HG03565 (cell line): ENCODE results near the gene C17orf114.
A peak's percentile ranks its signal among the peaks of the same experiment; 100 is the strongest.
"Not testable (repeated sequence)": the region's sequence is repeated elsewhere in the genome, so short reads cannot be mapped to it uniquely, and the experiment has no call there.

Experiments
- ATAC-seq: cut with Tn5 transposase; IDR thresholded peaks from one replicate; pipeline ENCODE4 v1.9.1; 2021; ENCODE audit warnings: mild to moderate bottlenecking, moderate library complexity; ENCODE audit not compliant: unreplicated experiment

C17orf114 gene

DNA sequence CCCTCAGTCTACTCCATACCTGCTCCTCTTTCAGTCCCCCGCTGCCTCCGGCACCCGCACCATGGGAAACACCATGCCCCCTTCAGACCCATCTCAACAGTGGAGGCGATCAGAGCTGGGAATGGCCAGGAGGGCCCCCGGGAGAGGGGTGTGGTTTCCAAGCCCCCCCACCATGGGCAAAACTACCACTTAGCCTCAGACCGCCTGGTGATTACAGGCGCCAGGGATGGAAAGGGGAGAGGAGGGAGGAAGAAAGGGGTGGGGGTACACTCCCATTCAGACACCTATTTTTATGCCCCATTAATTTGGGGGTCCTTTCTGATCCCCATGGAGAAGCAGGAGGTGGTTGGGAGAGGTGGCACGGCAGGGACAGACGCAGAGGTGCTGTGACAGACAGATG is at the start of gene C17orf114:
C17orf114 (minus strand) TSS at position 101 of the 400 bp plus-strand sequence.
- no peak for ATAC-seq

DNA sequence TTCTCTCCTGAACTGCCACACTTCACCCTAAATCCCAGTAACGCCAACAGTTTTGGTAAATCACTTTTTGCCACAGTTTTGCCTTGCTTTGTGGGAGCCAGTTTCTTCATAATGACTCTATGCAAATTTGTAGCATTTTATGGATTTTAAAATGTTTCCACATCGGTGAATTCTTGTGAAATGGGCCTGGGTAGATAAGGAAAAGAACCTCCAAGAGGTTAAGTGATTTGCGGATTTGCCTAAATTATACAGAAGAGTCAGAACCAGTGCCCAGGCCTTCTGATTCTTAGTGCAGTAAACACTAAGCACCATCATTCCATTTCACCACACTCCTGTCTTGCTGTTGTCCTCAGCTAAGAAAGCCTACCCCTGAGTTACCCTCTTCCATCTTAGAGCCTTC is 49.0 kb upstream of the C17orf114 start:
- ATAC-seq: no peak

DNA sequence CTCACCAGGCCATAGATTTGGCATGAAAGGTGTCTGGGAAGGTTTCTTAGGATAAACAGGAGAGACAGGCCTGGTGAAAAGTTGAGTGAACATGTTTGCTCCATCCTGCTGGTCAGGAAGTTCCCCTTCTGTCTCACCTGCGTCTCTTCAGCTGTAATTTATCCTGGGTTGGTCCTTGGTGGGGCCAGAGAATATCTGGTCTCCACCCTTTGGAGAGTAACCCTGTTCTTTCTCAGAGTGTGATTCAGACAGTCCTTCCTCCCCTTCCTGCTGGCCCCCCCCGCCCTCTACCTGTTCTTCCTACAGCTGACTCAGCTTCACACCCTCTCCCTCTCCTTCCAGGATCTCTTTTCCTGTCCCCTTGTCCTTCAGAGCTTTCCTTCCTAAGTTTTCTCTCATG is 48.1 kb upstream of the C17orf114 start:
- ATAC-seq: no peak

DNA sequence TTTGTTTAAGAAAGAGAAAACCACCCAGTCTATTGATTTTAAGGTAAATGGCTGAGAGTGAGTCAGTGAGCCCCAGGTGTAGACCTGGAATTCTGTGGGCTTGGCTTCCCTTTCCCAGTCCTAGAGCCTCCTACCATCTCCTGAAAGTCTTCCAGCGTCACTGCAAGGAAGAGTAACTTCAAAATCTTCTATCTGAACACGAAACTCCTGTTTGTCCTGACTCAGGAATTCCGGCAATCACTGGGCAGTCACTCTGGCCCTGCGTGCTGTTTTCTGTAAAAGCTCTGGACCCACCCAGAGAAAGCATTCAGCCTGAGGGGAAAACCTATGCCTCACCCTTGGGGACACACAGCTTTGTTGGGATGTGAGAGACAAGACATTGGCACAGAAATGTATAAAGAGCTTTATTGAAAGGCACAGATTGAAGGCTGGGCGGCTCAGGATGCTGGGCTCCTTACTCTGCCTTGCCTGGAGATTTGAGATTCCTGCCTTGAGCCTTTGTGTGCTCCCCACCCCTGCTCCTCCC is 46.9 kb upstream of the C17orf114 start:
- no peak for ATAC-seq

DNA sequence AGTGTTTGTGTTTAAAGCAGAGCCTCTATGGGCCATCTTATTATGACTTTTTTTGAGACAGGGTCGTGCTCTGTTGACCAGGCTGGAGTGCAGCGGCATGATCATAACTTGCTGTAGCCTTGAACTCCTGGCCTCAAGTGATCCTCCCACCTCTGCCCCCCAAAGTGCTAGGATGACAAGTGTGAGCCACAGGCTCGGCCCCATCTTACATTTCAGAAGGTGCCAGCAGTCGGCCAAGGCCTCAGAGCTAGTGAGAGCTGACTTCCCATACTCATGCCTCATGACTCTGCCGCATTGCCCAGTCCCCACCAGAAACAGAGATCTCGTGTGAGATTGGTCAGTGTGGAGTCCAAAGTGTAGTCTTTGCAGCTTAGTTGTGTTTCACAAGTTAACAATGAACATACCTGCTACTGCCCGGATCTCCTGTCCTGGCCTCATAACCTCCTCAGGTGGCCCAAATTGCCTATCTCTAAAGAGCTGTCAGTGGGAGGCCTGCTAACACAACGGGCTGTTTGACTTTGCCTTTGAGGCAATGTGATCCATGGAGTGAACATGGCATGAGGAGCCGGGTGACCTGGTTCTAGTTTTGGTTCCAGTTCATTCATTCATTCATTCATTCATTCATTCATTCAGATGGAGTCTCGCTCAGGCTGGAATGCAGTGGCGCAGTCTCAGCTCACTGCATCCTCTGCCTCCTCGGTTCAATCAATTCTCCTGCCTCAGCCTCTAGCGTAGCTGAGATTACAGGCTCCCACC is 44.7 kb upstream of the C17orf114 start:
- no peak for ATAC-seq

DNA sequence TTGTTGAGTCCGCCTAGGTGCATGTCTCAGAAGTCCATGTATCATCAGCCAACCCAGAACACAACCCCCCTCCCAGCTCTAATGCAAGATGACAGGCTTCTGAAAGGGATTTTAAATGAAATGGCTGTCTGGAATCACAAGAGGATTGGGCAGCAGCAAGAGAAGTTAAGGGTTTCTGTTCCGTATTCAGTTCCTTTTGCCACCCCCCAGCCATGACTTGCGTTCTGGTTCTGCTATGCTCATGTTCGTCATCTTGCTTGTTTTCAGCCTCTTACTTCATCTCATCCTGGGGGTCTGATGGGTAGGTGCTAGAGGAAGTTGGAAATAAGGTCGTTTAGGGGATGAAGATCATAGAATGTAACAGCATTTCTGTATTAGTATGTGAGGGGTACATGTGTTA is 43.0 kb upstream of the C17orf114 start:
- ATAC-seq: no peak

DNA sequence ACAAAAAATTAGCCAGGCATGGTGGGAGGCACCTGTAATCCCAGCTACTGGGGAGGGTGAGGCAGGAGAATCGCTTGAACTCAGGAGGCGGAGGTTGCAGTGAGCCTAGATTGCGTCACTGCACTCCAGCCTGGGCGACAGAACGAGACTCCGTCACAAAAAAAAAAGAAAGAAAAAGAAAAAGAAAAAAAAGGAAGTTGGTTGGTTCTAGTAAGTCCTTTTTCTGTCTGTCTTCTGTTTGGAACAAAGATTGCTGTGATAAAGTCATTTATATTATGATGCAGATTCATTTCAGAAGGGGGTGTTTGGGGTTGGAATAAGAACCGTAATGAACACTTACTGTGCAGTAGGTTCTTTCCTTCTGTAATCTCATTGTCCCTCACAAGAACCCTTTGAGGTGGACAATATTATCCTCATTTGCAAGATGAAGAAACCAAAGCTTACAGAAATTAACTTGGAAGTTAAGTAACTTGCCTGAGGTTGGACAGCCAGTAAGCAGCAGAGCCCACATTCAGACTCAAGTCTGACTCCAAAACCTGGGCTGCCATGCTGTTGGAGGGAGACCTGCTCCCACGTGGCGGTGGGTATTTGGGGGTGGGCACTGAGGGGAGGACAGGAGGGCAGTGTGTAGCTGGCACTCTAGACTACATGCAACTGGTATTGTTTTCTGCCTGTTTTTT is 41.3 kb upstream of the C17orf114 start:
- no peak for ATAC-seq

DNA sequence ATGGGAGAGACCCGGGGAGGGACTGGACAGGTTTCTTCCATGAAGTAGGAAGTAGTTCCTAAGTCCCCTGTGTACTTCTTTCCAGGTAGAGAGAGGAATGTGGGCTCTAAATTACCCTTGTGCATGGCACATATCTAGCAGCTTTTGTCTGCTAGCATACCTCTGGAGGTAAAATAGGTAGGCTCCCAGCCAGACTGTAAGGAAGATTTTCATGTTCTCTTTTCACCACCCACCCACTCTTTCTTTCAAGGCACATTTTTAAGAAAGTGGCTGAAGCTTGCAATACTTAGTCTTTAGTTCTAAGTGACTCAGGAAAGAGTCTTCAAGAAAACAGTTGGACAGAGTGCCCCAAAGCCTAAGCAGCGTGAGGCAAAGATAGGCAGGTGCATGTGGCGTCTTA is 40.2 kb upstream of the C17orf114 start:
- ATAC-seq: no peak

DNA sequence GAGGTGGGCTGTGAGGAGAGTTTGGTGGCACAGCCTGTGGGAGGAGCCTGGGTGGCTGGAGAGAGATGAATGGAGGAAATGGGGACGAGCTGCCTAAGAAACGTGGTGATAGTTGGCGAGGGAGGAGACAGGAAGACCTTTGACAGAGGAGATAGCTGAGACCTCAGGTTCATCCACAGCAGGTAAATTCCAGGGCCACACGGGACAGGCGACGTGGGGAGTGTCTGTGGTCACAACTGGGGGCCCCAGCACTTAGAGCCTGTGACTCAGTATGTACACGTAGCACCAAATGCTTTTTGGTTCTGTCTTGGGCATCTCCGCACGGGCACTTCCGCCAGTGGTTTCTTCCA is 38.7 kb upstream of the C17orf114 start:
- ATAC-seq: no peak

DNA sequence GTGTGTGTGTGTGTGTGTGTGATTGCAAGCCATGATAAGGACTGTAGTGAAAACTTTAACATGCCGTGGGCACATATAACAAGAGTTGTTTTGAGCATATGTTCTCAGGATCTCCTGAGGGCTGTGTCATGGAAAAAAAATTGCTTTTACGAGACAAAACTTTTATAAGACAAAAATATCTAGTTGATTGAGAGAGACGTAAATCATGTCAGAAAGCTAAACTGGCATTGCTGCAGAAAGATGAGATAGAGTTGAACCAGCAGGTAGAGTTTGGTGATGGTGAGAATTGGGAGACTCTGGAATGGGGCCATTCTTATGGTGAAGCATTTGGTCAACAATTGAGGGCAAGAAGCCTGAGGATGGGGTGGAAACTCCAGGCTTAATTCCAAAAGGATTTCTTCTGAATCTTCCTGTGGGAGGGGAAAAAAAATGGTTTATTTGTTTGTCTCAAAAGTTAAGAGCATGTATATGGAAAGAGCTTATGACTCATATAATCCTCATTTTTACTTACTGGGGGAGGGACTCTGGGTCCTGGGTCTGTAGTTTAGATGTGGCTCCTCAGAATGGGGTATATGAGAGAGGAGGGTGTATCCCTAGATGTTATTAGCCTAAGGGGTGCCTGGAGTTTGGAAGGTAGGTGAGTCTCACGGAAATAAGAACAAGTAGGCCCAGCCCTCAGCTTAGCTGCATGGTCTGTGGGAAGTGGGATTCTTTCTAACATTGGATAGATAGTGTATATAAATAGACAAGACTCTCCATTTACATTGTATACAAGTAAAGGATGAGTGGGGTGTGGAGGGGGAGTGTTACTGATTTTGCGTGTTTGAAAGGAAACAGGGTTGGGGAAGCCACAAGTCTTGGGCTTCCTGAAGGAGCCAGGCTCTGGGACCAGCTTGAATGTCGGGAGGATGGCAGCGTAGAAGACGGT is 38.1 kb upstream of the C17orf114 start:
- no peak for ATAC-seq

DNA sequence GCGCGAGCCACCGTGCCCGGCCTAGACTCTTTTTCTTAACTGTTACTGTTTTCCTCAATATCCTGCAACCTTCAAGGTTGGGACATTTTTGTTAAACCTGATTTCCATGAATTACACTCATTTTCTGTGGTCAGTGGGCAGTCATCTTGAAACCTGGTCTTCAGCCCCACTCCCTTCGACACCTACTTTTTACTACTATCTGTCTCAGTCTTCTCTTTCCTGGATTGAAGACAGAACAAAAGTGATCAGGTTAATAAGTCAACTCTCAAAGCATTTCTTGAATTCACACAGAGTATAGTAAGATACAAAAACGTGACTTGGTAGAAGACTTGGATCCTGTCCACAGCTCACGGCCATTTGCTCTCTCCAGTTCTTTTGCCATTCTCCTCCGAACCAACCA is 37.1 kb upstream of the C17orf114 start:
- no peak for ATAC-seq

DNA sequence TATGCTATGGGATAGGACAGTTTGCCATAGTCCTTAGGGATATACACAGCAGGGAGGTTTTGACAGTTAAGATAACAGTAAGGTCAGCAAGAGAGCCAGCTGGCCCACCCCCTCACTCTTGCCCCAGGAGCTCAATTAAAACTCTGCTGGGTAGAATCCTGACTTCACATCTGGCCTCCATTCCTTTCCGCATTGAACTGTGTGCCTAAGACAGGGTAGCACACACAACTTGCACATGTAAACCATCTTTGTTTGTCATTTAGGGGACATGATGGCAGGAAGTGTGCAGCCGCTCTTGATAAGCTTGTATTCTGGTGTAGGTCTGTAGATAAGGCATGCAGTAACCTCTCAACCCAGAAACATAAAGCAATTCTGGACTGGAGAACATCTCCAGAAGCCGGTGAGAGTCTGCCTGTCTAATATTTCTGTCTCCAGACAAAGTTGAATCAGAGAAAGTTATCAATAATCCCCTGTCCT is 36.2 kb upstream of the C17orf114 start:
- no peak for ATAC-seq

DNA sequence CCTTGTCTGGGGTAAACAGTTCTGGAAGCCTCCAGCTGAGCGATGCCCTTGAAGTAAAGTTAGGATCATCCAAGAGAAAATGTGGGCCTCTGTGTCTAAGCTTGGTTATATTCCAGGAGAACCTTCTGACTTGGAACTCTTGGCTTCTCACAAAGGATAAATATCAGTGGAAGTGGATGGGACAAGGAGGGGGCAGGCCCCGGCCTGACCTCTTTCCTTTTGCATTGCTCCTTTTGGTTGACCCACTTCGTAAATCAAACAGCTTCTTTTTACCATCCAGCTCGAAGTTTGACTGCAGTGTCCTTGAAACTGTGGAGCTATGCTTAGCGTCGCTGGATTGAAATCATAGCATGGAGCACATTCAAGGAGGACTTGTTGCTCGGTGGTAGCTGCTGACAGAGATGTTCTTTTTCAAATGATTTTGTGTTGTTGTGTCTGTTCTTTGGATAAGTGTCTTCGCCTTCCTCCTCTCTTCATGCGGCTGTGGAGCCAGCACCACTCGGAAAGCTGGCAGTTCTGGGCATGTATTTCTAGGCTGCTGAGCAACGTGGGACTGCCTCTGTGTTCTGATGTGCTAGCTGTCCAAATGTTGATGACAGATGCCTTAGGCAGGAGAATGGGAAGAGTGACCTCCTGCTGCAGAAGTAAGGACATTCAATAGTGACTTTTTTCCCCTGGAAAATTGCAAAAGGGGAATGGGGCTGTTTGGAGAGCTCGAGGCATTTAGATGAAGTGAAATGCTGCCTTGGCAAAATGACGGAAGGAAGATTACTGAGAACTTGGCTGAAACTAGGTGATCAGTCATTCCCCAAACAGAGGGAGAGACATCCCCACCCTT is 35.6 kb upstream of the C17orf114 start:
- ATAC-seq: no peak

DNA sequence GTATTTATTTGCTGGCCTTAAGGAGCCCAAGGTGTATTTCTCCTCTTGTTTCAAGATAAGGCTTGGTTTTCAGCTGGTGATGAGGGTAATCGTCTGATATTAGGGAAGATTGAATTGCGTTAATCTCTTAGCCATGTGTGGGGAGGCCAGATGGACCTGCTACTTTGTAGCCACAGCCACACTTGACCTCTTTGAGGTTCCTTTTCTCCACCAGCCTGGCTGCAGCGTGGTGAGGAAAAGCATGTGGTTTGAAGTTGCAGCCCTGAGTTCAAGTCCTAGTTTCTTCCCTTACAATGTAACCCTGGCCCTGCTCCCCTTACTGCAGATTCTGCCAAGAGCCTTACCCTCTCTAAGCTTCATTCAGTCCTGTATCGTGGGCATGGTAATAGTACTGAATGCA is 34.1 kb upstream of the C17orf114 start:
- ATAC-seq: no peak

DNA sequence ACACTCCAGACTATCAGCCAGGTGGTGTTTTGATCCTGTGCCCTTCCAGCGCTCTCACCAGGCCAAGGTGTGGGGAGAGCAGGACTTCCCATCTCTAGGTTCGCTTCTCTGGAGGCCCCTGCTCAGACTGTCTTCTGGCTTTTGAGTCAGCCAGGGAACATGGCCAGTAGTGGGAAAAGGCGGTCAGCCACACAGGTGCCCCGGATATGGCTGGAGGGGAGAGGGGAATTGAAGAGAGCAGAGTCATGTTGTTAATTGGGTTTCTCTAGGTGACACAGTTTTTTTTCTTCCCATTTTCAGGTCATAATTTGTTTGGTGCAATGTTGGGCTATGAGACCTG is 32.5 kb upstream of the C17orf114 start:
- ATAC-seq: no peak

DNA sequence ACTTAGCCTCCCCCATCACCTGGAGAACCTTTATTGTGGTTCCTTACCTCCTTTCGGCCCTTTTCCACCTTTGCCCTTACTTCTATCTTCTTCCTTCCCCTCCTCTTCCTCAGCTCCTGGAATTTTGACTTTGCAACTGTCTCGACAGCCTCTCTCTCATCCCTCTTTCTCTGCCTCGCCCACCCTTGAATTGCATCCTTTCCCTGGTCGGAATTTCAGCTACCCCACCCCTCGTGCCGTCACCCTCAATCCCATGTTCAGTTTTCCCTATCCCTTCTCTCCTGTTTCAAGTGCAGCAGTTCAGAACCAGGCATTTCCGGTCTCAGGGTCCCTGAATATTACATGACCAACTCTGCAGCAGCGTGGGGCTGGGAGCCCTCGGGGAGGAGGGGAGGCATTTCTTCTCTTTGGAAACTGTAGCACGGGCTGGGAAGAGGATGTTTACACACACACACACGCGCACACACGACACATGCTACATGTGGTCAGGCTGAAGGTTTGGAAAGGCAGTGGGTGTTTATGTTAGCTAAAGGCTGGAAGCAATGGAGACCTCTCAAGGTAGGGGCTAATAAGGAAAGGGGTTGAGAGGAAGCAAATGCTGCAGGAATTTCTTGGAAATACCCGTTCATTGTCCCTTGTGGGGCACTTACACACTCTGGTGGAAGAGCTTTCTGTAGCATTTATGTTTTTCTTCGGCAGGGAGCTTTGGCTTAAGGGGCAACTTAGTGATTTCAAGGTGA is 32.0 kb upstream of the C17orf114 start:
- no peak for ATAC-seq

DNA sequence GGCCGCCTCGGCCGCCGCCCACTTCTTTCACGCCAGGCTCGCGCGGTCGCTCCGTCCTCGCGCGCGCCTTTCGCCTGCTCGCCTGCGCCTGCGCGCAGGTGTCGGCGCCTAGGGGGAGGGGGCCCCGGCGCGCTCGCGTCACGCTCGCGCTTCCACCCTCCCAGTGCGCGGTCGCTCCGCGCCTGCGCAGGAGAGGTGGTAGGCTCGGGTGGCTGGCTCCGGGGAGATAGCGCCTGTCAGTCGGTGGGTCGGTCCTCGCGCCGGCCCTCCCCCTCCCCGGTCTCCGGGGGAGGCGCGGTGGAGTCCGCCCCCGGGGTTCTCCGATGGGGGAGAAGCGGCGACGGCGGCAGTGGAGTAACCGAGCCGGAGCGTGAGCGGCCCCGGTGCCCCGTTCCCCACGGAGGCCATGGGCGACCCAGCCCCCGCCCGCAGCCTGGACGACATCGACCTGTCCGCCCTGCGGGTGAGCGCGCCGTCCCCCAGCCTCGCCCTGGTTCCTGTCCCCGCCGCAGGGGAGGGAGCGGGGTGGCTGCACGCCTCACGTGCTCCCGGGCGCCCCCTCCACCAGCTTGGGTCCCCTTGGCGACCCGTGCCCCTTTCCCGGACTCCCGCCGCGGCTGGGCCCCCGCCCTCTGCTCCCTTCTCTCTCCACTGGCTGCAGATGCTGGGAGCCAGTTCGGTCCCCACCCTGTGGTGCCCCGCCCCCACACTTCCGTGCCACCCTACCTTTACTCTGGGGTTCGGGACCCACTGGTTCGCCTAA is 31.2 kb upstream of the C17orf114 start, which contains the start of gene MINK1:
MINK1 (plus strand) TSS at position 163 of the 763 bp plus-strand sequence; CDS start at position 407, 244 bp downstream.
- peak; percentile 89 for ATAC-seq

DNA sequence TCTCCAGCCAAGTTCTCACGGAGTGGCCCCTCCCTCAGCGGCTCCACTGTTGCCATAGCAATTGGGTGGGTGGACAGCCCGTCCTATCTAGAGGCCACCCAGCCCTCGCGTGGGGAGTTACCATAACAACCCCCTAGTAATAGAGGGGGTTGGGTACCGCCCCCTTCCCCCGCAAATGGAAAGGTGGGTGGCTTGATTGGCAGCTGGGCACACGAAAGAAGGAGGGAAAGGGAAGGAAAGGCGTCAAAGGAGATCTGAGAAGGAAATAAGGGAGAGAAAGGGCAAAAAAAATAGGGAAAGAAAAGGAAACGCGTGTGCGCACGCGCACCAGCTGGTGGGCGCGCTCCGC is 30.7 kb upstream of the C17orf114 start:
- ATAC-seq: not testable (repeated sequence)

DNA sequence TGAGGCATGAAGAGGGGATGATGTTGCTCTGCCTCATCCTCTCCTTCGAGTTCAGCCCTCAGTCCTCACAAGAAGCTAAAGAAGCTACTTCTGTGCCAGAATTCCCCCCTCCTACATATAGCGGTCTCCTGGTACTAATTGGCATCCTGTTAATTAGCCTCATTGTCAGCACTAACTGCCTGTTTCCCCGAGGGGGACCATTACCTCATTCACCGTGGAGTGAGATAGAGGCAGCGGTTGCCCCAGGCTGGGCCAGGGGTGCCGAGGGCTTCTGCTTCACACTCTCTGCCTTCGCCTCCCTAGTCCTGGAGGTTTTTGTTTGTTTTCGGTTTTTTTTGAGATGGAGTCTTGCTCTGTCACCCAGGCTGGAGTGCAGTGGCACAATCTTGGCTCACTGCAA is 25.3 kb upstream of the C17orf114 start:
- no peak for ATAC-seq
